B cell (primary cell): ENCODE data around the gene PDCD5. TPM values are rescaled to one million over a fixed set of nuclear protein-coding genes. Genes with fewer than 3 reads are reported as not detected.
"Not testable (repeated sequence)": the region's sequence is repeated elsewhere in the genome, so short reads cannot be mapped to it uniquely, and the experiment has no call there.

Experiments used
- ATAC-seq: fragments of 200-7000 bp; cut with Tn5 transposase; one replicate; pipeline ENCODE4 v1.10.0; 2021; ENCODE audit warnings: low read depth, mild to moderate bottlenecking, moderate number of reproducible peaks, moderate library complexity
- CTCF ChIA-PET: fragments of 350-600 bp; sonication (Branson Sonifier 250); formaldehyde crosslinking; loops from one replicate; lab custom pipeline; 2021; ENCODE audit warnings: antibody characterized with exemption, inconsistent platforms; lab: Charles Lee
- POLR2A ChIA-PET: fragments of 350-600 bp; sonication (Branson Sonifier 250); formaldehyde crosslinking; loops from one replicate; lab custom pipeline; 2021; ENCODE audit warnings: antibody characterized with exemption; lab: Charles Lee
- DNase-seq: peaks from one replicate; pipeline ENCODE4 v3.0.0; 2013
- H2AFZ ChIP-seq: 2 replicates; pipeline ENCODE4 v1.6.1; 2012; ENCODE audit warnings: mild to moderate bottlenecking, low read depth, low read length; ENCODE audit not compliant: insufficient read depth, poor library complexity, severe bottlenecking
- H3K27ac ChIP-seq, 2 donors: 1 replicate in 1 of 2; 2 replicates in 1 of 2; pipeline ENCODE4 v1.5.1; 2012 to 2013; ENCODE audit warnings: low read length in 2 of 2, mild to moderate bottlenecking in 2 of 2, moderate library complexity in 1 of 2
- H3K27me3 ChIP-seq, 4 experiments: fragments of 200-600 bp in 1 of 4; sonication (generic) in 1 of 4; replicated peaks in 1 of 4; 1 replicate in 2 of 4; 2 replicates in 2 of 4; pipeline versions ENCODE4 v1.6.1 to v1.7.0; 2013 to 2016; ENCODE audit warnings: low read length in 3 of 4, mild to moderate bottlenecking in 2 of 4, mixed read lengths in 1 of 4, moderate library complexity in 1 of 4; ENCODE audit not compliant: insufficient read depth in 4 of 4, control insufficient read depth in 3 of 4; ENCODE audit errors: control extremely low read depth in 1 of 4
- H3K36me3 ChIP-seq, 2 experiments: replicated peaks in 1 of 2; 1 replicate in 1 of 2; 2 replicates in 1 of 2; pipeline versions ENCODE4 v1.6.1 to v1.7.1; 2013; ENCODE audit warnings: low read length in 1 of 2; ENCODE audit not compliant: insufficient read depth in 2 of 2, control insufficient read depth in 1 of 2; ENCODE audit errors: control extremely low read depth in 1 of 2, extremely low read depth in 1 of 2
- H3K4me1 ChIP-seq, 2 donors: fragments of 200-600 bp in 1 of 2; sonication (generic) in 1 of 2; 1 replicate in 1 of 2; 2 replicates in 1 of 2; pipeline versions ENCODE4 v1.5.1 to v1.6.1; 2013 to 2017; ENCODE audit warnings: low read length in 2 of 2; ENCODE audit not compliant: control insufficient read depth in 2 of 2, insufficient read depth in 2 of 2
- H3K4me2 ChIP-seq: replicated peaks from 2 replicates; pipeline ENCODE3; 2012; ENCODE audit warnings: mild to moderate bottlenecking, low read depth, low read length; ENCODE audit not compliant: poor library complexity, severe bottlenecking
- H3K4me3 ChIP-seq, 5 experiments: fragments of 200-600 bp in 1 of 5; sonication (generic) in 1 of 5; 1 replicate in 3 of 5; 2 replicates in 2 of 5; pipeline versions ENCODE4 v1.5.1 to v1.7.0; 2011 to 2016; ENCODE audit warnings: low read length in 4 of 5, mild to moderate bottlenecking in 4 of 5, low read depth in 2 of 5, control low read depth in 1 of 5, moderate library complexity in 1 of 5; ENCODE audit not compliant: insufficient read depth in 1 of 5; ENCODE audit errors: control extremely low read depth in 1 of 5, extremely low read depth in 1 of 5
- H3K79me2 ChIP-seq: fragments of 200-600 bp; sonication (generic); one replicate; pipeline ENCODE4 v1.6.0; 2016; ENCODE audit warnings: low read length; ENCODE audit not compliant: control insufficient read depth, insufficient read depth
- H3K9ac ChIP-seq: fragments of 200-600 bp; sonication (generic); 2 replicates; pipeline ENCODE4 v1.6.1; 2017; ENCODE audit warnings: mild to moderate bottlenecking, low read length, moderate library complexity
- H3K9me3 ChIP-seq, 3 donors: one replicate each; pipeline versions ENCODE4 v1.6.1 to v1.7.1; 2013; ENCODE audit warnings: low read length in 2 of 3; ENCODE audit not compliant: control insufficient read depth in 2 of 3, insufficient read depth in 1 of 3; ENCODE audit errors: control extremely low read depth in 1 of 3
- H4K20me1 ChIP-seq: 2 replicates; pipeline ENCODE4 v1.6.0; 2012; ENCODE audit warnings: mild to moderate bottlenecking, low read length; ENCODE audit not compliant: insufficient read depth, control insufficient read depth, poor library complexity, severe bottlenecking
- H3K27ac Mint-ChIP-seq: one replicate; pipeline ENCODE4 v1.8.0; 2021; ENCODE audit warnings: mixed read lengths
- H3K27me3 Mint-ChIP-seq: one replicate; pipeline ENCODE4 v1.8.0; 2021; ENCODE audit warnings: mixed read lengths
- H3K4me1 Mint-ChIP-seq: one replicate; pipeline ENCODE4 v1.8.0; 2021; ENCODE audit warnings: mixed read lengths
- H3K4me3 Mint-ChIP-seq: one replicate; pipeline ENCODE4 v1.8.0; 2021; ENCODE audit warnings: mixed read lengths
- H3K9me3 Mint-ChIP-seq: one replicate; pipeline ENCODE4 v1.8.0; 2022; ENCODE audit warnings: mixed read lengths; ENCODE audit not compliant: insufficient read depth
- CTCF ChIP-seq: fragments of 200-600 bp; IDR thresholded peaks from one replicate; pipeline ENCODE4 v1.8.0; 2022; ENCODE audit warnings: antibody characterized with exemption, mild to moderate bottlenecking
- EZH2 ChIP-seq: IDR thresholded peaks from 2 replicates; pipeline ENCODE4 v1.6.1; 2012; ENCODE audit warnings: borderline replicate concordance, low read depth, mild to moderate bottlenecking, moderate library complexity, low read length; ENCODE audit not compliant: insufficient read depth, poor library complexity, severe bottlenecking
- WGBS: methylation state at CpG from one replicate; pipeline ENCODE4 v1.1.5; 2013; ENCODE audit warnings: missing lambda C conversion rate; ENCODE audit not compliant: insufficient coverage; 5-methylcytosine and 5-hydroxymethylcytosine counted together
- intact Hi-C: fragments of 100-400 bp; cut with micrococcal nuclease; formaldehyde crosslinking; loops from one replicate; pipeline ENCODE4 v1.10.0; 2022
- polyA plus RNA-seq: library from polyadenylated mRNA; depleted of rRNA; stranded (reverse); fragments of >200 nt; gene quantifications from 2 replicates; pipeline ENCODE4 v1.2.3, GENCODE V29; 2012
- total RNA-seq, 2 donors: library from RNA; stranded (reverse); fragments of 120-200 nt in 1 of 2; gene quantifications; 1 replicate in 1 of 2; 2 replicates in 1 of 2; pipeline versions ENCODE4 v1.2.3 to v1.2.4, GENCODE V29; 2013 to 2022

The PDCD5 gene
- total and polyA plus RNA-seq, 2 donors (not counting 1 experiment from before 2014, with no cell fraction given): 34.8 to 39.5 TPM

- Histone ChIP-seq H3K36me3 (no peaks in the 10 kb centered on the region), H4K20me1 (no peaks in the 10 kb centered on the region), H3K4me3 (no peak overlapping the region), H3K9ac (no peak overlapping the region), H3K27me3 (no peaks in the 10 kb centered on the region), H3K9me3 (peaks cover 0 to 19% (median 4%) of the 10 kb centered on the region in 3 donors), H3K27ac (no peak overlapping the region), H3K4me1 (no peaks in the 10 kb centered on the region), H3K4me2 (no peak overlapping the region), H3K79me2 (no peaks in the 10 kb centered on the region), H2AFZ (no peak overlapping the region)
- DNase-seq (no peak), ATAC-seq (no peak)
- Mint-ChIP-seq H3K4me1 (no peaks in the 10 kb centered on the region), H3K9me3 (peaks cover 11% of the 10 kb centered on the region), H3K4me3 (no peak overlapping the region), H3K27me3 (peaks cover 16% of the 10 kb centered on the region), H3K27ac (no peak overlapping the region)
- WGBS: 73% methylated on average over 8 of the region's 12 CpGs
- ChIA-PET POLR2A (no interaction called here), CTCF (no interaction called here)
- intact Hi-C loops: no loop called here
- TF ChIP-seq CTCF (no peak), EZH2 (no peak)
These were observed 41.6 kb upstream of the PDCD5 start for GRCh38 chr19:32539240-32539916.

- H3K4me3 Mint-ChIP-seq: no peak overlapping the region
- ChIA-PET CTCF (no interaction called here), POLR2A (no interaction called here)
- Histone ChIP-seq H4K20me1 (no peaks in the 10 kb centered on the region), H3K27me3 (no peaks in the 10 kb centered on the region), H3K9ac (no peak overlapping the region), H2AFZ (no peak overlapping the region), H3K4me1 (no peaks in the 10 kb centered on the region), H3K9me3 (peaks cover 0 to 17% (median 0%) of the 10 kb centered on the region in 3 donors), H3K27ac (no peak overlapping the region), H3K4me2 (no peak overlapping the region), H3K4me3 (no peak overlapping the region), H3K79me2 (no peaks in the 10 kb centered on the region), H3K36me3 (no peaks in the 10 kb centered on the region)
- no peaks in the 10 kb centered on the region for H3K4me1 Mint-ChIP-seq
- ATAC-seq: no peak
- 56% methylated on average over 1 of the region's 3 CpGs for WGBS
- TF ChIP-seq EZH2 (no peak), CTCF (no peak)
- no peak overlapping the region for H3K27ac Mint-ChIP-seq
- DNase-seq: no peak
- intact Hi-C loops: no loop called here
- peaks cover 7% of the 10 kb centered on the region for H3K9me3 Mint-ChIP-seq
- peaks cover 8% of the 10 kb centered on the region for H3K27me3 Mint-ChIP-seq
These were observed 40.4 kb upstream of the PDCD5 start for GRCh38 chr19:32540621-32541020.

- ATAC-seq, DNase-seq, CTCF ChIA-PET, H3K36me3 ChIP-seq, H3K27ac ChIP-seq, H4K20me1 ChIP-seq, H3K4me3 Mint-ChIP-seq, H3K4me3 ChIP-seq, H3K4me1 ChIP-seq, POLR2A ChIA-PET, H3K27me3 ChIP-seq, H3K9me3 Mint-ChIP-seq, H3K9ac ChIP-seq, intact Hi-C loops, H2AFZ ChIP-seq, H3K4me2 ChIP-seq, H3K79me2 ChIP-seq, H3K27ac Mint-ChIP-seq, H3K4me1 Mint-ChIP-seq: not testable (repeated sequence)
- peaks cover 11% of the 10 kb centered on the region for H3K27me3 Mint-ChIP-seq
- 97% methylated on average over 5 of the region's 5 CpGs for WGBS
- H3K9me3 ChIP-seq: peaks cover 0 to 12% (median 0%) of the 10 kb centered on the region in 3 donors
These were observed 39.6 kb upstream of the PDCD5 start for GRCh38 chr19:32541376-32541775.
